MV-4-11 (cell line): Measurements from ENCODE around the gene PRELID1.
"Not testable (repeated sequence)": the region's sequence is repeated elsewhere in the genome, so short reads cannot be mapped to it uniquely, and the experiment has no call there.

Experiments used
- DNase-seq: peaks from one replicate; lab custom pipeline; 2025; lab: John Stamatoyannopoulos, UW

Gene PRELID1

DNA sequence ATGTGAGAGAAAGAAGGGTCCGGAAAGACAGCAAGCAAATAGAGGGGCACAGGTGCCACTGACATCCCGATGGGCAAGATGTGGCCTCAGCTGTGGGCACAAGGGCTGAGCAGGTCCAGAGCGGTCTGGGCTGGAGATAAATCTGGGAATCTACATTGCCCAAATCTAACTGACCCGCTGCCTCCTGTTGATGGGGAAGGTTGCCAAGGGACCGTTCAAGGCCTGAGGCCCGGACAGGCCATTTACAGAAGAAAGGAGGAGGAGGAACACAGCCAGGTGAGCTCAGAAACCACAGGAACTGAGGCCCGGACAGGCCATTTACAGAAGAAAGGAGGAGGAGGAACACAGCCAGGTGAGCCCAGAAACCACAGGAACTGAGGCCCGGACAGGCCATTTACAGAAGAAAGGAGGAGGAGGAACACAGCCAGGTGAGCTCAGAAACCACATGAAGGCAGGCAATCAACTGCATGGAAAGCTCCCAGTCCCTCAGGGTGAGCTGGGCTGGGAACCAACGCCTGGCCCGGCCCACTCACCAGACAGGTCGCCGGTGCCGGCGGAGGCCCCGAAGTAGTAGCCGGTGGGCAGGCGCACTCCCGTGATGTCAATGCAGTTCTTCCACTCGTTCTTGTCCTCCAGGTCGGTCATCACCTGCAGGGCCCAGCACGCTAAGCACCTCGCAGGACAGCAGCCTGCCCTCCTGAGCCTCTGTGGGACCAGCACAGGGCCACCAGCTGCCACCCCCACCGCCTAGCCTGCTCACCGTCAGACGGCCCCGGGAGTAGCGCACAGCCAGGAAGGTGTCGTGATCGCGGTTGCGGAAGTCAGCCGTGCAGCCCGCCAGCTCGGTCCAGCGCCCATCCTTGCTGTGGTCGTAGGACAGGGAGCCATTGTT, 33.2 kb downstream of the PRELID1 start:
- no peak for DNase-seq

DNA sequence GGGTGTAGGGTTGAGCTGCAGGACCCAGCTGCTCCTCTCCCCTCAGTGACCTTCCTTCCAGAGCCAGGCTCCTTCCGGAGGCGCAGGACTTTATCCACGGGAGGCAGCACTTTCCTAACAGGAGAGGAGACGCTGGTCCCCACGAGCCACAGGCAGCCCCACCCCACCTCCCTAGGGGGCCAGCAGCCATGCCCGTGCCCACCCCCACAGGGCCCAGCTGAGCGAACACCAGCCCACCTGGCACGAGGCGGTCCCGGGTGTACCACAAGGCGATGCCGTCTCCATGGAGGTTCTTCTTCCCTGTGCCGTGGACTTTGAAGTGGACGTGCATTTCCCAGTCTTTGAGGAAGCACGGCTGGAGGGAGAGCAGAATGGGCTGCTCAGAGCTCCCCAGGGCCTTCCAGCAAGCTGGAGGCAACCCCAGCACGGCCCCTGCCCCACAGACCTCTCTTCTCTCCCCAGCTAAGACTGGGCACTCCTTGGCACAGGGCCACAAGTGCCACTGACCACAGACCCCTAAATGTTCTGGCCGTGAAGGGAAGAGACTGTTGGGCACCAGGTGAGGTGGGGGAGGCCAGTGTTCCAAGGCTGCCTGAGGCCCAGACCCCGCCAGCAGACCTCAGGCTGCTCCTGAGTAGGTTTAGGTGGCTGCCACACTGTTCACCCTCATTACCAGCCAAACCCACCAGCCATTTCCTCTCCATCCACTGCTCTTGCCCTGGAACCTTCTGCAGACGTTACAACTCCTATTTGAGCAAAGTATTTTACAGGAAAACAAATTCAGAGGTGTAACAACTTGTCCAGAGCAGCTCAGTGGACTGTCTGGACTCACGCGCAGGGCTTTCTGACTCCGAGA, 34.9 kb downstream of the PRELID1 start:
- no peak for DNase-seq

DNA sequence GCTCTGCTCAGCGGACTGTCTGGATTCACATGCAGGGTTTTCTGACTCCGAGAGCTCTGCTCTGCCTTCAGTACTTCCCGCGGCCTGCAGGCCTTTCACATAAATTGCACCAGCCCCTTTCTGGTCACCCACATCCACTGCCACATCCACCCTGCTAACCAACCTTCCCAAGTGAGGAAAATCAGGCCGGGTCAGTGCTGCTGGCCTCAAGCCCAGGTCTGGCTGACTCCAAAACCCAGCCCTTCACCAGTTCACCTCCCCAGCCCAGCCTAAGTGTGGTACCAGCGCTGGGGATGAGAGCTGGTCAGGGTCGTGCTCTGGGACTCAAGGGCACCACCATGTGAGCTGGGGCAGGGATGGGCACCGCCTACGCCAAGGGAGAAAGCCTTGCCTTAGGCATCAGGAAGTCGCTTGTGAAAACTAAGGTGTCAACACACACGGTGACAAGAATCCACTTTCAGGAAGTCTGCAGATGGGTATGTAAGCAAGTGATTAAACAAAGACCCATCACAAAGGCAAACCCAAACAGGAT, 35.6 kb downstream of the PRELID1 start:
- no peak for DNase-seq

DNA sequence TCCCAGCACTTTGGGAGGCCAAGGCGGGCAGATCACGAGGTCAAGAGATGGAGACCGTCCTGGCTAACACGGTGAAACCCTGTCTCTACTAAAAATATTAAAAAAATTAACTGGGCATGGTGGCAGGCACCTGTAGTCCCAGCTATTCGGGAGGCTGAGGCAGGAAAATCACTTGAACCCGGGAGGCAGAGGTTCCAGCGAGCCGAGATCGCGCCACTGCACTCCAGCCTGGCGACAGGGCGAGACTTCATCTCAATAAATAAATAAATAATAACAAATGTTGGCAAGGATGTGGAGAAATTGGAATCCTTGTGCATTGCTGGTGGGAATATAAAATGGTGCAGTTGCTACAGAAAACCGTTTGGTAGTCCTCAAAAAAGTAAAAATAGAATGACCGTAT, 39.4 kb downstream of the PRELID1 start:
- DNase-seq, result not testable (repeated sequence)

DNA sequence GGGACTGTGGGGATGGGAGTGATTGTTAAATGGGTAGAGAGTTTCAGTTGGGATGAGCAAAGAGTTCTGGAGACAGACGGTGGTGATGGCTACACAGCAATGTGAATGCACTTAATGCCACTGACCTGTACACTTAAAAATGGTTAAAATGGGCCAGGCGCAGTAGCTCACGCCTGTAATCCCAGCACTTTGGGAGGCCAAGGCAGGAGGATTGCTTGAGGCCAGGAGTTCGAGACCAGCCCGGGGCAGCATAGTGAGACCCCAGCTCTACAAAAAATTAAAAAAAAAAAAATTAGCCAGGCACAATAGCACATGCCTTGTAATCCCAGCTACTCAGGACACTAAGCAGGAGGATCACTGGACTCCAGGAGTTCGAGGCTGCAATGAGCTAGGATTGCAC, 40.2 kb downstream of the PRELID1 start:
- DNase-seq, result no peak

DNA sequence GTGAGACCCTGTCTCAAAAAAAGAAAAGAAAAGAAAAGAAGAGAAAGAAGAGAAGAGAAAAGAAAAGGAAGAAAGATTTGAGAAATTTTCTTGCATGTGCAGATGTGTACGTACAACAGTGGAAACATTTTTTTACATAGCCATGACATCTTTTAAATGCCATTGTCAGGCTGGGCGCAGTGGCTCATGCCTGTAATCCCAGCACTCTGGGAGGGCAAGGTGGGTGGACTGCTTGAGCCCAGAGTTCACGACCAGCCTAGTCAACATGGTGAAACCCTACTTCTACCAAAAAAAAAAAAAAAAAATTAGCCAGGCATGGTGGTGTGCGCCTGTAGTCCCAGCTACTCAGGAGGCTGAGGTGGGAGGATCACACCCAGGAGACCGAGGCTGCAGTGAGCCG, 41.3 kb downstream of the PRELID1 start:
- DNase-seq, result no peak

DNA sequence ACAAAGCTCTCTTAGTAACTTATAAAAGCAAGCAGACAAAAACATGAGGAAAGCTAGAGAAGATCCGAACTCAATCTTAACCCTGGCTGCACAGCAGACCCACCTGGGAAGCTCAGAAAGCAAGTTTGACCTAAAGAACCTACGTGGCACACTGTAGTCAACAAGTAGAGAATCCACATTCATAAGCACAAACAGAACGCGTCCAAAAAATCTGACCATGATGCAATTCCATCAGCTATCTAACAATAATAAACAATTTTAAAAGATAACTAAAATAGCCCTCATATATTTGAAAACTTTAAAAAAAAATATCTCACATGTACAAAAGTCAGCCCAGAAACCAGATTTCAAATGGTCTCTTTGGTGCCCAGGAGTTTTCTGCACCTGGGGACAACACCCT, 43.2 kb downstream of the PRELID1 start:
- DNase-seq, result no peak

DNA sequence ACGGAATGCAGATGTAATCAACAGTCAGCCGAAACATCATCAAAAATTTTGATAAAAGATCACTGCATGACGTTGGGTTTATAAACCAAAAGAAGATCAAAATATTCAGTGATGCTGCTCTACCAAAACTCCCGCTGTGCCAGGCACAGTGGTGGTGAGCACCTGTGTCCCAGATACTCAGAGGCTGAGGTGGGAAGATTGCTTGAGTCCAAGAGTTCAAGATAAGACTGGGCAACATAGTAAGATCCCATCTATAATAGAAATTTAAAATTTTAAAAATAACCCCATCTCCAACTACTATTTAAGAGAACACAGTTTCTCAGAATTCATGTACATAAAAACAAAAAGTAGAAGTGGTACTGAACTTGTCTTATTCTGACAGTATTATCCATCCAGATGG, 44.1 kb downstream of the PRELID1 start:
- no peak for DNase-seq

DNA sequence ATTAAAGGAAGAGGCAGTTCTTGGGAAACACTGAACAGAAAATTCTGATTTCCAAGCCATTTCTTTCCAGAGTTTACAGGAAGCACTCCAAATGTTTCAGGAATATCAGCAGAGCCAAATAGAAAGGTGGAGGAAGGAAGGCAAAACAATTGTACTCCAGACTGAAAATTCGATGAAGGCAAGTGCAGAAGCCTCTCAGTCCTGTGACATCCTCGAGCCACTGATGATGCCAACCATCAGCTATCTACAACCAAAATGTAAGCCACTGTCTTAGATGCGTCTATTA, 45.7 kb downstream of the PRELID1 start:
- no peak for DNase-seq

DNA sequence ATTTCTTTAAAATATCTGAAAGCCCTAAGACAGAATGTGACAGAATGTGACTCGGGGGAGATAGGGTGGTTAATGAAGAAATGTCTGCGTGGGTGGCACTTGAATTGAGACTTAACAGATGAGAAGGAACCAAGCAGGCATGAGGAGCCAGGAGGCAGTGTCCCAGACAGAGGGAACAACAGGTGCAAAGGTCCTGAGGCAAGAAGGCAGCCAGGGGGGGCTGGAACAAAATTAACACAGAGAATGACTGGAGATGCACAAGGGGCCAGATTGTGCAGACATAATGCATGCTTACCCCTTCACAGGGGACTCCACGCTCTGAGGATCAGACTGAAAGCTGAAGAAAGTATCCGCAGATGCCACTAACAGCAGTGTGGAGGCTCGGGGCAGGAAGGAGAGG, 46.2 kb downstream of the PRELID1 start:
- no peak for DNase-seq

DNA sequence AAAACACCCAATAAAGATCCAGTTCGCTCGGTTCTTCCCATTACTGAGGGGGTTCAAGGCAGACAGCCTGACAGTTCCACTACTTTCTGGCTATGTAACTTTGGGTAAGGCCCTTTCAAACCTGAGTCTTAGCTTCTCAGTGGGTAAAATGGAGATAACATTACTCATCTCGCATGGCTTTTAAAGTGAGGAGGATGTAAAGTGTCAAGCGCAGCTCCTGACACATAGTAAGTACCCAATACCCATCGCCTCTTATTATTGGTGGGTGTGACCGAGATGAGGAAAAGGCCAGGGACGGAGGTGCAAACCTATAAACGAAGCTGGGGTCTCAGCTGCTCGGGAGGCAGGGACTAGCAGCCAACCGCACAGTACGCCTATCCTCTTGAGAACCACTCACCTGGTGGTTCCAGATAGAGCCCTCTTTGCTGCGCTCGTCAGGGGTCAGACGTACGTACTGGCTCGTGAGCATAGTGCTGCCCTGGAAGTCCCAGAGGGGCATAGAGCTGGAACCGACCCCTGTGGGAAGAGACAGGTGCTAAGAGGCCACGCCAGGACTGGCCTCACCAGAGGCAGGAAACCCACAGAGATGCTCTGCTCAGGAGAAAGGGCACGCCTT, 47.3 kb downstream of the PRELID1 start:
- DNase-seq, result no peak

DNA sequence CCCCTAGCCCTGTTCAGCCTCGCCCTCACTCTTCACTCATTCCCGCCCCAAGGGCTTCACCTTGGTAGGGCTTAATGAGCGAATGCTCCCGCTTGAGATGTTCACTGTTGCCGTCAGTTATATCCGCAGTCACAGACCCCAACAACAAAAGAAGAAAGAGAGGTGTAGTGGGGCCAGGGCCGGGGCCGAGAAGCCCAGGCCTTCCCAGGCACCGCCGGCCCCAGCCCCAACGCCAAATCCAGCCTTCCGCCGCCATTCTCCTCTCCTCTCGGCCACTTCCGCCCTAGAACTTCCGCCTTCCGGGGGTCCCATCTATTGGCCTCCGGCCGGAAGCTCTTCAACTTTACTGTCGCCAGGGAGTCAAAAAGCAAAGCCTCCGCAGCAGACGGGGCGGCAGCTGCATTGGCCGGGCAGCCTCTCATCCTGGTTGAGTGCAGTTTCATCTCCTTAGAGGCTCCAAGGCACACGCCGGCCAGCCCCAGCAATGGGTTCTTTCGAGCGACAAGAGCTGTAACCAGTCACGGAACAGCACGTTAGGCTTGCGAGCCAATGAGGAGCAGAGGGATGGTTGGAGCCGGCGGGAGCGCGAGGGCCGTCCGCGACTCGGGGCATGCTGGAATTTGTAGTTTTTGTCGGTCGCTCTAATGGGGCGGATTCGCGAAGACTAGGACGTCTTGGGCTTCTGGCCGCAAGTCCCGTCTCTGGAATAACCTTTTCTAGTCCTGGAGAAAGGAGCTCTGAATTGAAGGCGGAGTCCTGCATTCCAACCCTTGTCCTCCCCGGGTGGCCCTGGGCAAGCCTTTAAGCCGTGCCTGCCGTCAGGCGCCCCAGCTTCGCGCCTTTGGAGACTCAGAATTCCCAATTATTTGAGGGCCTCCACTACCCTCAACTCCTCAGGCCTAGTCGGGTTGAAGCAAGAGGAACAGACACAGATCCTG, 48.1 kb downstream of the PRELID1 start, which contains the start of gene LMAN2:
LMAN2 (minus strand) TSS at position 277 of the 938 bp plus-strand sequence; CDS start at position 256, 21 bp downstream.
- DNase-seq, result peak; percentile 94

DNA sequence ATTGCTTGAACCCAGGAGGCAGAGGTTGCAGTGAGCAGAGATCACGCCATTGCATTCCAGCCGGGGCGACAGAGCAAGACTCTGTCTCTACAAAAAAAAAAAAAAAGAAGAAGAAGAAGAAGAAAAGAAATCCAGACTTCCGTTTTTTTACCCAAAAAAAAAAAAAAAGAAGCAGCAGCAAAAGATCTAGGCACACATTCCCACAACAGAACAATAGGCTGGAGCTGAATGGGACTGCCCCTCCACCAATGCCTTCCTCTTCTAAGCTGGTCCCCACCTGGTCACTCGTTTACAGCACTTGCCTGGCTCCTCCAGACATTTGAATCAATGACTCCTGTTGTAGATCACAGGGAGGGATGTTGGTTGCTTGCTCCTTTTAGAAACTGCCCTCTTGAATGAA, 49.5 kb downstream of the PRELID1 start:
- DNase-seq, result peak; percentile 64

DNA sequence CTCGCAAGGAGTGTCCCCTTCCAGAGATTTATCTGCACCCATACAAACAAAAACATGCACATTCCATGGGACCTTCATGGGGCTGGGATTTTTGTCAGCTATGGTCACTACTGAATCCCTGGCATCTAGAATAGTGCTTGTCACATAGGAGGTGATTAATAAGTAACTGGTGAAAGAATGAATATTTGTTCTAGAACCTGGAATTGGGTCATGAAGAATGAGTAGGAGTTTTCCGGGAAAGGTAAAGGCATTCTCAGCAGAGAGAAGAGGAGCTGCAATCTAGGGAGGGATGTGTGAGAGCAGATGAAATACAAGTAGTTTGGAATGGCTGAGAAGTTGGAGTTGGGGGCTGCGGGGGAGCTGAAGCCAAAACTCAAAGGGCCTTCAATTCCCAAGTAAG, 50.7 kb downstream of the PRELID1 start:
- DNase-seq, result no peak

DNA sequence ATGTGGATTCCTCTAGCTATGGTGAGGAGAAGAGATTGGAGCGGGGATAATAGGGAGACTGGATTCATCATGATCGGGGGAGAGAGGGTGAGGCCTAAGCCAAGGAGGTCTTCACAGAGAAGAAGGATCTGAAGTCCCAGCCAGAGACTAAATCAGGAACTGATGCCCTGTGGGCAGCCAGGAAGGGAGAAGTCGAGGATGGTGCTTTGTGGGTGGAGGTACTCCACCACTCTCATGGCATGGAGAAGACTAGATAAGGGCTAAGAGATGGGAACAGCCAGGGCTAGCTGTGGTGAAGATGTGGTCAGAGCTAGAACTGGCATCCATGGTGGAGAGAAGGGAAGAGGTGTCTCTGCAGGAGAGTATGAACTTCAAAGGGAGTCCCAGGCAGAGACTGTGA, 51.1 kb downstream of the PRELID1 start:
- DNase-seq, result peak; percentile 62

DNA sequence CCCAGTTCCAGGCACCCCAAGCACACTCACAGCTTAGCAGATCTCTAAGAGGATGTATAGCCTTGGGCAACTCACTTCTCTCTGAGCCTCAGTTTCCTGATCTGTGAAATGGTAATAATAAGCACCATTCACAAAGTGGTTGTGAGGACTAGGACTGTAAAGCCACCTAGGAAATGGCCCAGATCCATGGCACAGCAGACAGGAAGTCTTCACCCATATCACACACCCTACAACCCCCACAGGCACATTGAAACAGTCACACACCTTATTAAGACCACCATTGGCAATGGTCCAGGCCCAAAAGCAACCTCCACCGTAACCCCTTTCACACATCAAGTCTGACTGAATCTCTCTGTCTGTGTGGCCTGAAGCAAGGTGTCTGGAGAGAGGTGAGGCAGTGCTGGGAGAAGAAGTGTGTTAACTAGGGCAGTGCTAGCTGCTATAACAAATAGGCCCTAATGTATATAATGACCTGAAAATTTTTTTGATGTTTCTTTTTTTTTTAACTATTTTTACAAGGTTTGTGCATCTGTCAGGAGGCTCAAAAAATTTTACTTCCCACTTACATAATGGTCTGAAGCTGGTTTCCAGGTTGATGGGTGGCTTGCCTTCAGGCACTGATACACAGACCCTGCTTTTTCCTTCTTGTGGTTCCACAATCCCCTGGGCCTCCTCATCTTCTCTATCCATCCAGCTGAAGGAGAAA, 51.7 kb downstream of the PRELID1 start:
- DNase-seq, result no peak

DNA sequence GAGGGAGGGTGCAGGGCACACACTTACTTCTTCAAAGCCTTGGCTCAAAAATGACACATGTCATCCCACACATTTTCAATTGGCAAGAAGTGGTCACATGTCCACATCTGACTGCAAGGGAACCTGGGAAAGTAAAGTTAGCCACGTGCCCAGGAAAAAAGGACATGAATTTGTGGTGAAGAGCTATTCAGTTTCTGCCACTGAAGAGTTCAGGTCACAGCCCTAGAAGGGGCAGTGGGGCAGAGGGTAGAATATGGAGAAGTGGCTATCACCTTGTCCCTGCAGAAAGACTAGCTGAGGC, 52.2 kb downstream of the PRELID1 start:
- DNase-seq, result peak; percentile 59
